Measurements from ENCODE around the gene PCCB. TPM values are rescaled to one million over a fixed set of nuclear protein-coding genes. Genes with fewer than 3 reads are reported as not detected.

The PCCB gene
- total and polyA plus RNA-seq, 2 of the 8 experiments (the other 6 are each of a cell fraction or from before 2014, with no cell fraction given) = 56.7 to 84.4 TPM

DNA sequence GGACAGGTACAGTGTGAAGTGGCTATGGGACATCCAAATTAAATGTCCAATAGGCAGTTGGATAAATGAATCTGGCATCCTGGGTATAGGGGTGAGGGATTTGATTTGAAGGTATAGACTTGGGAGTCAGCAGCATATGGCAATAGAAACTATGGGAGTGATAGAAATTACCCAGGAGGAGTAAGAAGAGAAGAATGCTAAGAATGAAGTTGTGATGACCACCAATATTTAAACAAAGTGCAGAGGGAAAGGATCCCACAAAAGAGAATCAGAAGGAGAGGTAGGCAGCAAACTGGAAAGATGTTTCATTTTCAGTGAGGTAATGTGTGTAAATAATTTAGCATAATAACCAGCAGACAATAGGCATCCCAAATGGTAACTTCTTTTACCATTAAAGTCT, 40.2 kb upstream of the PCCB start:
- no peak overlapping the region for H4K8ac ChIP-seq (ENCODE audit: extremely low read depth, insufficient read depth, low read length)
- H2BK20ac ChIP-seq (ENCODE audit: low read length) = no peak overlapping the region
- TF ChIP-seq POLR2AphosphoS5 (IDR thresholded peaks at IDR 0.05; ENCODE audit: low read depth, low read length) = no peak
- no peak for TF ChIP-seq SP1 (IDR thresholded peaks at IDR 0.05; ENCODE audit: low read depth, low read length)
- H3K4ac ChIP-seq (replicated peaks; ENCODE audit: insufficient read length, low read depth, low read length) = no peak overlapping the region
- no peaks in the 10 kb centered on the region for H3K27me3 ChIP-seq (replicated peaks in 1 of 4; ENCODE audit: control insufficient read depth in 3 of 4, extremely low read depth in 1 of 4, insufficient read depth in 3 of 4, low read length in 3 of 4)
- no peaks in the 10 kb centered on the region for H3K79me2 ChIP-seq (ENCODE audit: control insufficient read depth in 1 of 2, insufficient read depth in 2 of 2, low read length in 2 of 2)
- no peaks in the 10 kb centered on the region for H3K36me3 ChIP-seq (ENCODE audit: control insufficient read depth in 2 of 4, insufficient read depth in 4 of 4, low read length in 3 of 4)
- no peak overlapping the region for H2BK120ac ChIP-seq (replicated peaks; ENCODE audit: low read depth, low read length)
- no peaks in the 10 kb centered on the region for H3K79me1 ChIP-seq (ENCODE audit: low read depth, low read length)
- CTCF ChIA-PET (ENCODE audit: partially characterized antibody) = interaction anchor here (1.2 kb wide), 1 partner anchor 34 kb away, joined by 5 read pairs; no protein-coding TSS in a partner anchor
- no peak overlapping the region for H2BK12ac ChIP-seq (ENCODE audit: low read depth, low read length)
- no peak overlapping the region for H3K9ac ChIP-seq (replicated peaks in 1 of 4; ENCODE audit: extremely low read depth in 1 of 4, low read depth in 3 of 4, low read length in 3 of 4)
- no peak overlapping the region for H4K91ac ChIP-seq (replicated peaks; ENCODE audit: insufficient read length, low read length)
- FAIRE-seq (no peak), DNase-seq (ENCODE audit: low read depth in 1 of 2, low spot score in 2 of 2) (no peak)
- POLR2A ChIA-PET (ENCODE audit: partially characterized antibody) = interaction anchor here (1.5 kb wide), 1 partner anchor 12 kb away, joined by 3 read pairs; no protein-coding TSS in a partner anchor
- no peak overlapping the region for H3K27ac ChIP-seq (ENCODE audit: low read depth, low read length)
- H3K23ac ChIP-seq (ENCODE audit: insufficient read length) = no peak overlapping the region
- no peak overlapping the region for H3K14ac ChIP-seq (ENCODE audit: insufficient read length)
- no peaks in the 10 kb centered on the region for H3K4me1 ChIP-seq (replicated peaks in 1 of 4; ENCODE audit: control insufficient read depth in 3 of 4, insufficient read depth in 4 of 4, low read length in 3 of 4)
- H3K56ac ChIP-seq (replicated peaks; ENCODE audit: insufficient read length, low read depth, low read length) = no peak overlapping the region
- no peak overlapping the region for H3K4me2 ChIP-seq (ENCODE audit: insufficient read depth in 1 of 2, low read depth in 2 of 2, low read length in 2 of 2)
- H3K4me3 ChIP-seq (ENCODE audit: extremely low read depth in 1 of 4, insufficient read depth in 2 of 4, low read depth in 3 of 4, low read length in 4 of 4) = no peak overlapping the region
- no peak overlapping the region for H2BK5ac ChIP-seq (ENCODE audit: low read depth, low read length)
- H2AFZ ChIP-seq (ENCODE audit: low read length) = no peak overlapping the region
- no peaks in the 10 kb centered on the region; the same call in 1 of the 2 replicates for H3K23me2 ChIP-seq (ENCODE audit: low read depth, low read length)
- no peaks in the 10 kb centered on the region for H4K20me1 ChIP-seq (replicated peaks in 1 of 2; ENCODE audit: control insufficient read depth in 1 of 2, insufficient read depth in 2 of 2, low read length in 2 of 2)
- H3K9me3 ChIP-seq (ENCODE audit: insufficient read depth in 2 of 2, low read depth in 1 of 2, low read length in 1 of 2) = no peaks in the 10 kb centered on the region
- no peak overlapping the region for H2AK5ac ChIP-seq (ENCODE audit: low read depth, low read length)
- no peak overlapping the region for H3K18ac ChIP-seq (ENCODE audit: extremely low read depth, low read length)
- no peak overlapping the region for H2BK15ac ChIP-seq (ENCODE audit: low read length)
- H4K5ac ChIP-seq (ENCODE audit: insufficient read length, low read depth, low read length) = no peak overlapping the region
